Ecto neural progenitor cell (in vitro differentiated cells): ENCODE data around the gene GNB5.
"Not testable (repeated sequence)": the region's sequence is repeated elsewhere in the genome, so short reads cannot be mapped to it uniquely, and the experiment has no call there.

Experiments
- DNase-seq: peaks from one replicate; pipeline ENCODE4 v3.0.0-alpha.2; 2018; ENCODE audit warnings: low spot score

The GNB5 gene

GRCh38 chr15:52113235-52113634 lies 78.0 kb downstream of the GNB5 start:
- DNase-seq, result no peak

- no peak for DNase-seq
Observed at GRCh38 chr15:52112203-52112750, 78.9 kb downstream of the GNB5 start.

GRCh38 chr15:52111517-52112202 lies 79.5 kb downstream of the GNB5 start:
- DNase-seq, result no peak

- DNase-seq, result no peak
Observed at GRCh38 chr15:52109559-52110451, 81.4 kb downstream of the GNB5 start.

GRCh38 chr15:52107238-52107637 lies 84.0 kb downstream of the GNB5 start:
- no peak for DNase-seq

GRCh38 chr15:52106641-52107040 lies 84.6 kb downstream of the GNB5 start:
- no peak for DNase-seq

GRCh38 chr15:52105846-52106245 lies 85.3 kb downstream of the GNB5 start:
- no peak for DNase-seq

- DNase-seq, result no peak
Observed at GRCh38 chr15:52104532-52105004, 86.6 kb downstream of the GNB5 start.

- no peak for DNase-seq
Observed at GRCh38 chr15:52103217-52104207, 87.7 kb downstream of the GNB5 start.

GRCh38 chr15:52102463-52102862 lies 88.7 kb downstream of the GNB5 start:
- no peak for DNase-seq

- DNase-seq, result no peak
Observed at GRCh38 chr15:52101542-52102323, 89.5 kb downstream of the GNB5 start.

GRCh38 chr15:52100807-52101442 lies 90.3 kb downstream of the GNB5 start:
- DNase-seq, result no peak

- DNase-seq, result no peak
Observed at GRCh38 chr15:52099651-52100272, 91.4 kb downstream of the GNB5 start.

- no peak for DNase-seq
Observed at GRCh38 chr15:52098323-52098722, 92.9 kb downstream of the GNB5 start.

GRCh38 chr15:52097180-52097579 lies 94.0 kb downstream of the GNB5 start:
- DNase-seq, result no peak

GRCh38 chr15:52096536-52096935 lies 94.7 kb downstream of the GNB5 start:
- not testable (repeated sequence) for DNase-seq

GRCh38 chr15:52095597-52096262 lies 95.5 kb downstream of the GNB5 start:
- DNase-seq, result no peak

GRCh38 chr15:52094811-52095584 lies 96.2 kb downstream of the GNB5 start:
- DNase-seq, result no peak
